22Rv1 (cell line): ENCODE results near the gene PFN1.

Source experiments
- H3K27ac ChIP-seq: fragments of 450-650 bp; 2 replicates; pipeline ENCODE4 v1.5.1; 2017
- ZFX ChIP-seq: fragments of 450-650 bp; IDR thresholded peaks from 2 replicates; pipeline ENCODE4 v1.6.1; 2017; ENCODE audit warnings: antibody characterized with exemption, borderline replicate concordance
- TF ChIP-seq, protein P1 (sequence below): fragments of 450-650 bp; IDR thresholded peaks from 2 replicates; pipeline ENCODE4 v1.5.1; 2017; ENCODE audit warnings: mild to moderate bottlenecking

Gene PFN1

GRCh38 chr17:4971826-4972225, 23.5 kb upstream of the PFN1 start:
- TF ChIP-seq, protein P1, sequence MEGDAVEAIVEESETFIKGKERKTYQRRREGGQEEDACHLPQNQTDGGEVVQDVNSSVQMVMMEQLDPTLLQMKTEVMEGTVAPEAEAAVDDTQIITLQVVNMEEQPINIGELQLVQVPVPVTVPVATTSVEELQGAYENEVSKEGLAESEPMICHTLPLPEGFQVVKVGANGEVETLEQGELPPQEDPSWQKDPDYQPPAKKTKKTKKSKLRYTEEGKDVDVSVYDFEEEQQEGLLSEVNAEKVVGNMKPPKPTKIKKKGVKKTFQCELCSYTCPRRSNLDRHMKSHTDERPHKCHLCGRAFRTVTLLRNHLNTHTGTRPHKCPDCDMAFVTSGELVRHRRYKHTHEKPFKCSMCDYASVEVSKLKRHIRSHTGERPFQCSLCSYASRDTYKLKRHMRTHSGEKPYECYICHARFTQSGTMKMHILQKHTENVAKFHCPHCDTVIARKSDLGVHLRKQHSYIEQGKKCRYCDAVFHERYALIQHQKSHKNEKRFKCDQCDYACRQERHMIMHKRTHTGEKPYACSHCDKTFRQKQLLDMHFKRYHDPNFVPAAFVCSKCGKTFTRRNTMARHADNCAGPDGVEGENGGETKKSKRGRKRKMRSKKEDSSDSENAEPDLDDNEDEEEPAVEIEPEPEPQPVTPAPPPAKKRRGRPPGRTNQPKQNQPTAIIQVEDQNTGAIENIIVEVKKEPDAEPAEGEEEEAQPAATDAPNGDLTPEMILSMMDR: no peak
- no peak for TF ChIP-seq ZFX
- 0 out of 2 replicates have a peak overlapping the region, but pooled peaks have one; percentile 96 for H3K27ac ChIP-seq

DNA sequence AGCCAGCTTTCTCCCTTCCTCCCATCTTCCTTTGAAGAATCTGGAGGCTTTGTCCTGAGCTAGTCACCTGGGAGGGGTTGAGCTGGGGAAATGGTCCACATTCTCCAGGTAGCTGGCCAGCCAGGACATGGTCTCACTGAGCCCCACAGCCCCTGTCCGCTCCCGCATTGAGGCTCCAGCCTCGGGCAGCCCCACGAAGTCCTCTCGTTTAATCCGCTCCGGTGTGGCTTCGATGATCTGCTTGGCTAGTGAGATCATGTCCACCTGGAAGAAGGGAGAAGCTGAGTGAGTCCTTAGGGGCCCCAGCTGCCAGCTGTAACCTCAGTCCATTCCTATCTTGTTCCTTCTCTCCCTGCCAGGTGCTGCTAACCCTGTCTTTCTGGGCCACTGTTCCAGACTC, 21.9 kb upstream of the PFN1 start:
- H3K27ac ChIP-seq: peak overlapping the region; percentile 96
- TF ChIP-seq, protein P1: no peak
- no peak for TF ChIP-seq ZFX

DNA sequence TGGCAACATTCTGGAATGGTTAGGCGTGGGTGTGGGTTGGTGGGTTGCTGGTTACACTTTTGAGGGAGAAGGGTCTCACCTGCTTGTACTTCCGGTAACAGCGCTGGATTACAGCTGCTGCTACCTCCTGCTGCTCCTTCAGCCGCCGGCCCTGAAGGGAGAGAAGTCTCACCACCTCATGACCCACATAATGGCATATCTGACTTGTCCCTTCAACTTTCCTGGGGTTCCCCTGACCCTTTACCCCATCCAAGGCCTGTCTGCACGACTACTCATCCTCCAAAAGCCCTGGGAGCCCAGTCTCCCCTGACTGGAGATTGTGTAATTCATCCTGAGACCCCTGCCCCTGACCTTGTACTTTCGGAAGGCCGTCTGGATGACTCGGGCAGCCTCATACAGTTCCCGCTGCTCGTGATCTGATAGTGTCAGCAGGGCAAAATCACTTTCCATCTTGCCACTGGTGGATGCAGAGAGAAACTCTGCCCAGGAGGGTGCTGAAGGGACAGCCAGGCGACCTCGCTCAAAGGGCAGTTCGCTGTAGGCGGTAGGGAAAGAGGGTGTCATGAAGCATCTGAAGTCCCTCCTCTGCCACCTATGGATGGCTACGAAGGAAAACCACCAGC, 21.3 kb upstream of the PFN1 start:
- H3K27ac ChIP-seq: peak overlapping the region; percentile 96

DNA sequence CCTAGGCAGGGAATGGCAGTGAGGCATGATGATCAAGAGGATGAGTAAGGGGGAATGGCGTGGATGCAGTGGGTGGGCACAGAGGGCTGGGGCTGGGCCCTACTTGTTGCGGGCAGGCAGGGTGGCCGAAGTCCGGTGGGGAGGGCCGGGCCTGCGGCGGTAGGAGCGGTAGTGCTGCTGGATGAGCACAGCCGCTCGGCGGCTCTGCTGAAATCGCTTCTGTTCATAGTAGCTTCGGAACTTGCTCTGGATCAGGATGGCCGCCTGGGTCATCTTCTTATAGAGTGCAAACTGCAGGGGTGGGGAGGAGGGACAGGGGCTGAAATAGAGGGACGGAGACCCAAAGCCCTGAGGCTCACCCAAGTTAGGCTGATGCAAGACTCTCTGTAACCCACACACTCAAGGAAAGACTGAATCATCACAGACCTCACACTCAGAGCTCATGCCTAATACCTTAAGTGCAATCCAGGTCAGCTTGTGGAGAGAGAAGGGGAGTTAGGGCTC, 20.8 kb upstream of the PFN1 start:
- H3K27ac ChIP-seq: peak overlapping the region; percentile 96

More for the DNA sequence above, 21.3 kb upstream of the PFN1 start:
- no peak for TF ChIP-seq ZFX
- TF ChIP-seq, protein P1: no peak

GRCh38 chr17:4968486-4969046, 20.2 kb upstream of the PFN1 start:
- TF ChIP-seq, protein P1: no peak
- TF ChIP-seq ZFX: no peak
- peak overlapping the region; percentile 96 for H3K27ac ChIP-seq

More for the DNA sequence above, 20.8 kb upstream of the PFN1 start:
- no peak for TF ChIP-seq ZFX
- TF ChIP-seq, protein P1: no peak

DNA sequence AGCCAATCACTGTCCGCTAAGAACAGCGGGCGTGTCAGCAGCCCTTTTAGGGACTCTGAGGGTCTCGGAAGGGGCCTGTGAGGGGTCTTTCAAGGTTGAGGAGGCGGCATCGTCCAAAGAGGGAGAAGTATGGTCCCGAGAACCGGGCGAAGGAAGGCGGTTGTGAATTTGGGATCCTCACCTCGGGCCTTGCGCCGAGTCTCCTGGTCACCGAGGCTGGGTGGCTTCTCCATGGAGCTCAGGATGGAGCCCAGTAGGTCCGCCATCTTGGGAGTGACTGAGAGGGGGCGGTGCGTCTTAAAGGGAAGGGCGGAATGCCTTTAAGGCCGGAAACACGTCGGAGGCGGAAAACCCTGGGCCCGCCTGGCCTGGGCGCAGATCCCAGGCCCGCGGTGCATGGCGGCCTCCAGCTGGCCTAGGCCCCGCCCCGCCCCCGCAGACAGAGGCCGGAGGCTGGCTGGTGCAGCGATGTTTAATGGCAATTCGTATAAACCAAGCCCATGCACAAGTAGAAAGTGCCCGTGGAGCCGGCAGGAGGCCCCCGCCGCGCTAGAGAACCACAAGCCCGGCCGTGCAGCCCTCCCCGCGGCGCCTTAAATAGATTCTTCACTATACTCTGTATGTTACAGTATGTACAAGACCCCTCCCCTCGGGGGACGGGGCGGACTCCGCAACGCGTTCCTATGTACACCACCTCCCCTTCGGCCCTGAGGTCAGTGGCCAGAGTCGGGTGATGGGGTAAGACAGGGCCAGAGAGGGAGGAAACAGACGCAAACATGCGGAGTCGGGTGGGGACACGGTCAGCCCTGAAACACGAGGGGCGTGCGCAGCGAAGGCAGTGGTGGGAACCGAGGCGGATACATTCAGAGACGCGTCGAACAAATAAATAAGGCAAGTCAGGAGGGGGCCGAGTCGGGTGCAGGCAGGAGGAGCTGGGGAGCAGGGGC, 19.5 kb upstream of the PFN1 start, which contains the start of gene SPAG7:
Gene SPAG7 (minus strand): TSS at position 279 of the 947 bp plus-strand sequence. CDS start 13 bp downstream, at position 266.
- no peak for TF ChIP-seq ZFX
- TF ChIP-seq, protein P1: peak; percentile 10; the same call in 1 of the 2 replicates

More for the DNA sequence above, 19.5 kb upstream of the PFN1 start, which contains the start of gene SPAG7:
- peak within 1 kb of the TSS; percentile 96 for H3K27ac ChIP-seq
